Bronchial epithelial cell (primary cell): ENCODE results near the gene SLC6A1. TPM values are rescaled to one million over a fixed set of nuclear protein-coding genes. Genes with fewer than 3 reads are reported as not detected.

ENCODE experiments used
- DNase-seq: peaks from one replicate; pipeline ENCODE4 v3.0.0-alpha.2; 2010; ENCODE audit warnings: low read depth
- FAIRE-seq: peaks from 2 replicates; lab custom pipeline; 2011; peaks lifted over from hg19 to GRCh38; lab: Jason Lieb, UNC
- H3K27me3 ChIP-seq: 2 replicates; pipeline ENCODE4 v1.5.1; 2011; ENCODE audit warnings: low read length; ENCODE audit not compliant: control insufficient read depth, insufficient read depth
- H3K36me3 ChIP-seq: 2 replicates; pipeline ENCODE4 v1.5.1; 2011; ENCODE audit warnings: low read length; ENCODE audit not compliant: control insufficient read depth, insufficient read depth
- H3K4me3 ChIP-seq: 2 replicates; pipeline ENCODE4 v1.5.1; 2011; ENCODE audit warnings: mild to moderate bottlenecking, low read depth, low read length, control low read depth
- total RNA-seq: library from RNA; depleted of rRNA; stranded (reverse); fragments of >200 nt; gene quantifications from 2 replicates; pipeline ENCODE4 v1.2.1, GENCODE V29; 2014
- TF ChIP-seq, protein P1 (sequence below): IDR thresholded peaks from 2 replicates; pipeline ENCODE4 v1.5.1; 2011; ENCODE audit warnings: mild to moderate bottlenecking, moderate library complexity, low read length, control low read depth, inconsistent platforms; ENCODE audit not compliant: insufficient read depth, severe bottlenecking

SLC6A1 gene
- total RNA-seq, 1 donor from 2014 or later: not detected

DNA sequence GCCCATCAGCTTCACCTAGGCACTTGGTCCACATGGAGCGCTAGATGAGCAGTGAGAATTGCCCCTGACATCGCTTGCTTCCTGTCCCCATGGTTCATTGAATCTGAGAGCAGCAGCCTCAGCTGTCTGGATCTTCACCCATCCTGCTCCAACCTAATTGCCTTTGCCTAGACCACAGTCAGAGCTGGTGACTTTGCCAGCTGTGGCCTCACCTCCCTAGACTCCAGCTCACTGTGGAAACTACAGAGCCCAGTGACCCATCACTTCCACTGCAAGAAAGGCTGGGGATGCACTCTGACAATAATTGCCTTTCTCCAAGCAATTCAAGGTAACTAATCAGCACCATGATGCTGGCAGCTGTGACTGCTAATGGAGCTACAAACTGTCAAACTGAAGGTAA is 30.6 kb upstream of the SLC6A1 start:
- H3K27me3 ChIP-seq: peaks cover 13% of the 10 kb centered on the region
- no peak for FAIRE-seq
- TF ChIP-seq, protein P1, sequence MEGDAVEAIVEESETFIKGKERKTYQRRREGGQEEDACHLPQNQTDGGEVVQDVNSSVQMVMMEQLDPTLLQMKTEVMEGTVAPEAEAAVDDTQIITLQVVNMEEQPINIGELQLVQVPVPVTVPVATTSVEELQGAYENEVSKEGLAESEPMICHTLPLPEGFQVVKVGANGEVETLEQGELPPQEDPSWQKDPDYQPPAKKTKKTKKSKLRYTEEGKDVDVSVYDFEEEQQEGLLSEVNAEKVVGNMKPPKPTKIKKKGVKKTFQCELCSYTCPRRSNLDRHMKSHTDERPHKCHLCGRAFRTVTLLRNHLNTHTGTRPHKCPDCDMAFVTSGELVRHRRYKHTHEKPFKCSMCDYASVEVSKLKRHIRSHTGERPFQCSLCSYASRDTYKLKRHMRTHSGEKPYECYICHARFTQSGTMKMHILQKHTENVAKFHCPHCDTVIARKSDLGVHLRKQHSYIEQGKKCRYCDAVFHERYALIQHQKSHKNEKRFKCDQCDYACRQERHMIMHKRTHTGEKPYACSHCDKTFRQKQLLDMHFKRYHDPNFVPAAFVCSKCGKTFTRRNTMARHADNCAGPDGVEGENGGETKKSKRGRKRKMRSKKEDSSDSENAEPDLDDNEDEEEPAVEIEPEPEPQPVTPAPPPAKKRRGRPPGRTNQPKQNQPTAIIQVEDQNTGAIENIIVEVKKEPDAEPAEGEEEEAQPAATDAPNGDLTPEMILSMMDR: no peak

DNA sequence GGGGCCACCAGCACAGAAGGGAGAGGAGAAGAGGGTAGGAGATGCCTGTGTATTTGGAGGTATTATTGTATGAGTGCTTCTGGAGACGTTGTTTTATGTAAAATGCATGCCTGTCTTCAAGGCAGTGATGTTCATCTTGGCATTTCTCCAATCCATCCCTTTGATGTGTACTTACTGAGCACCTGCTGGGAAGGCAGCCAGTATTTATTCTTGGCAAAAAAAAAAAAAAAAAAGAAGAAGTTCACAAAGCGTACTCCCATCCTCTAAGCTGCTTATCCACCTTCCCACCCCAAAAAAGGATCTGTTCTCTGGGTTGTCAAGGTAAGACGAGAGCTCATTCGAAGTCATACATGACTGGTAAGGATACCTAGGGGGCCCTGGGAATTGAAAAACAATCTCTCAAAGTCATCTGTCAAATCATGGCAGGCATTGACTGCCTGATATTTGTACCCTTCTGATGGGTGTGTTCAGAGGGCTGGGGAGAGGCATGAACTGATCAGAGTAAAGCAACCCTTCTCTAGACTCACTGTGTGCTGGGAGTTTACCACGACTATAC is 30.0 kb upstream of the SLC6A1 start:
- H3K27me3 ChIP-seq: peaks cover 13% of the 10 kb centered on the region
- H3K36me3 ChIP-seq: no peaks in the 10 kb centered on the region
- no peak overlapping the region for H3K4me3 ChIP-seq
- TF ChIP-seq, protein P1: no peak
- DNase-seq (no peak), FAIRE-seq (no peak)

More for the DNA sequence above, 30.6 kb upstream of the SLC6A1 start:
- H3K36me3 ChIP-seq: no peaks in the 10 kb centered on the region
- no peak for DNase-seq
- H3K4me3 ChIP-seq: no peak overlapping the region

DNA sequence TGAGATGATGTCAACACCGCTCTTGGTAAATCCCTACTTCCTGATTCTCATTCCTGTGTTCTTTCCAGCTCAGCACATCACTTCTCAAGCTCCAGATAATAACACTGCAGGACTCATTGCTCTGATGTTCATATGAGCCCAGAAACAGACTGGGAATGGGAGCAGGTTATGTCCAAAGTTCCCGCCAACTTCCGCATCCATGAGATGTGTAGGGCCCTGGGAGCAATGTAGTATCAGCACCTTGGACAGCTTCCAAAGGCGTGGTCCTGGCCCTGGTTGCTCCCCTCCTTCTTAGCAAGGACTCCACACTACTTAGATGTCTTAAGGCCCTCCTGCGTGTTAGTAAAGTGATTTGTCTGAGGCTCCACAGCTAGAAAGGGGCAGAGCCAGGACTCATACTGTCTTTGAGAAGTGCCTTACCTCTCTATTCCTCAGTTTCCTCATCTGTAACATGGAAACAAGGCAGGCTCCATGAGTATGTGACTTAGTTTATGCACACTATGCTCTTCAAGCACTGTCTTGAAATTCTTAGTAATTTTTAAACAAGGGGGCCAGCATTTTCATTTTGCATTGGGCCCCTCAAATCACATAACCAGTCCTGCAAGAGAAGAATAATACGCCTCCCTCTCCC is 27.9 kb upstream of the SLC6A1 start:
- DNase-seq (peak; percentile 22), FAIRE-seq (no peak)
- H3K4me3 ChIP-seq: no peak overlapping the region
- H3K36me3 ChIP-seq: no peaks in the 10 kb centered on the region
- TF ChIP-seq, protein P1: no peak
- peaks cover 10% of the 10 kb centered on the region for H3K27me3 ChIP-seq

DNA sequence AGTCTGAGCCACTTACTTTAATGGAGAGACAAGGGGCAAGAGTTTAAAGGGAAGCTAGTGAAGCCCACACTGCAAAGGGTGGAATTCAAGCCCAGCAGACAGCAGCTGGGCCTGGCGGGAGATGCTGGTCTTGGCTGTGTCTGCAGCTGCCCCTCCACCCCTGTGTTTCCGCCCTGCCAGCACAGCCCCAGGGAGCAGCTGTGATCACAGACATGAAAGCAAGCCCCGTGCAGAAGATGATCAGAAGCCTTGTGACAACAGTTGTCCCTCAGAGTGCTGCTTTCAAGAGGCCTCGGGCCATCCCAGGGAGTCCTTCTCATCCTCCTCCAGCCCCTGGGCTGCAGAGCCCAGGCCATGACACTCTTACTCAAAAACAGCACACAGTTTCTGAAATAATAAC is 24.1 kb upstream of the SLC6A1 start:
- DNase-seq (no peak), FAIRE-seq (no peak)
- Histone ChIP-seq H3K27me3 (peaks cover 9% of the 10 kb centered on the region), H3K4me3 (no peak overlapping the region), H3K36me3 (no peaks in the 10 kb centered on the region)
- TF ChIP-seq, protein P1: no peak

DNA sequence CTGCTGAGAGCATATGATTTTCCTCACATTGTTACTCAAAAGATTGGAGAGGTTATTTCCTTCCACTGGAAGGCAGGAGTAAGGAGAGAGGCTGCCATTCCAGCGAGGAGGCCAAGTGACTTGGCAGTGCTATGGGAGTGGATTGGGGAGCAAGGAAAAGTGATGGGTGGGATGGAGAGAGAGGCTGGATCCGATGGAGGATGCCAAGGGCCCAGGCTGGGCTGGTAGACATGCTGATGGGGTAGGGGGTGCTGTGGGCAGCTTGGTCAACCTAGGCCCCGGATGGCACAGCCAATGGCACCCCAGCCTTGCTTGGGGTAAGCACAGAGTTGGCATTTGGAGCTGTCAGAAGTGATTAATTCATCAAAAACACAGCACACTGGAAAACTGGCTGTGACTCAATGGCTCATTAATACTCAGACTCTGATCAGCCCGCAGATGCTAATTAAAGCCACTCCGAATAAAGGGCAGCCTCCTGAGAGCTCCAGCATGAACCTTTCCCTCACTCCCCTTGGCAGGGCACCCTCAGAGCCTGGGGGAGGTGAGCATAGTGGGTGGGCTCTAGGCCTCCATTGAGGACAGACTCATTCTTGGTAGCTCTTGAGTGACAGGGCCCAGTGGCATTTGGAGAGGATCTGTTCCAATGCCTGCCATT is 22.1 kb upstream of the SLC6A1 start:
- no peak for FAIRE-seq
- H3K36me3 ChIP-seq: no peaks in the 10 kb centered on the region
- H3K27me3 ChIP-seq: peaks cover 10% of the 10 kb centered on the region
- TF ChIP-seq, protein P1: no peak
- H3K4me3 ChIP-seq: no peak overlapping the region
- DNase-seq: no peak
